ENCODE results near the gene HLX.

GRCh38 chr1:220882061-220882891 is 3.0 kb downstream of the HLX start:
- TF ChIP-seq CTCF (IDR thresholded peaks at IDR 0.05) (no peak), YY1 (IDR thresholded peaks at IDR 0.05; ENCODE audit: low read depth) (no peak), JUND (IDR thresholded peaks at IDR 0.05) (no peak), GATA2 (CRISPR knock-in tag; IDR thresholded peaks at IDR 0.05) (no peak), RAD21 (IDR thresholded peaks at IDR 0.05; ENCODE audit: low read length) (no peak)

Measured in SK-N-SH (cell line).